ENCODE results near the gene GIGYF1. TPM values are rescaled to one million over a fixed set of nuclear protein-coding genes. Genes with fewer than 3 reads are reported as not detected.

The GIGYF1 gene
- total and polyA plus RNA-seq, 8 donors = 10.5 to 127 (median 33.6) TPM

- Histone ChIP-seq H3K4me3 (no peak overlapping the region), H3K36me3 (peaks cover 56 to 72% (median 69%) of the 10 kb centered on the region in 4 donors), H3K27ac (no peak overlapping the region), H3K27me3 (no peaks in the 10 kb centered on the region), H3K4me1 (peaks cover 30 to 60% (median 45%) of the 10 kb centered on the region in 4 donors), H3K9me3 (no peaks in the 10 kb centered on the region)
- no peak for TF ChIP-seq POLR2A (IDR thresholded peaks at IDR 0.05)
- 77 to 84% (median 83%) methylated on average over 23 to 25 of the region's 25 CpGs for WGBS, 5 donors
- no peak for DNase-seq
- intact Hi-C loops (cut with DNase I; ENCODE audit: low total_unique reads) = no loop called here
Measured at GRCh38 chr7:100687751-100688300, 6.2 kb downstream of the GIGYF1 start.

DNA sequence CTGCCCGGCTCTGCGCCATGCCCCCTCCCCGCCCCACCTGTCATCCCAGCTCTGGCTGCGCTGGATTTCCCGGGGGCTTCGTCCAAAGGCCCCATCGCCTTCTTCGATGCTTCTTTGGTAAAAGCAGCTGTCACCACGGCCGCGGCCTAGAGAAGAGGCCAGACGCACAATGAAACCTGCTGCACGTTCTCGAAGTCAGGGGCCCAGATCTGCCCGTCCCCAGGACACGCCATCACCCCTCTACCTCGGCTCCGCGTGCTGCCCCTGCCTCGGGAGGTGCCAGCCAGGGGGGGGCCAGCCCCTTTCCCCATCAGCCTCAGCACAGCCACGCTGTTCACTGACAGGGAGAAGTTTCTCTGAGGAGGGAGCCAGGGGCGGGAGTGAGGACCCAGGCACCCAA, 6.8 kb downstream of the GIGYF1 start:
- 88 to 93% (median 90%) methylated on average over 19 to 22 of the region's 22 CpGs for WGBS, 5 donors
- TF ChIP-seq POLR2AphosphoS5 (IDR thresholded peaks at IDR 0.05) (no peak), EP300 (IDR thresholded peaks at IDR 0.05) (no peak), CTCF (IDR thresholded peaks at IDR 0.05) (no peak), POLR2A (IDR thresholded peaks at IDR 0.05) (no peak)

GRCh38 chr7:100686822-100687211, 7.2 kb downstream of the GIGYF1 start:
- TF ChIP-seq EP300 (IDR thresholded peaks at IDR 0.05) = no peak
- no peak for TF ChIP-seq POLR2AphosphoS5 (IDR thresholded peaks at IDR 0.05)
- TF ChIP-seq CTCF (IDR thresholded peaks at IDR 0.05) = no peak
- TF ChIP-seq POLR2A (IDR thresholded peaks at IDR 0.05) = no peak
- DNase-seq = no peak
- Histone ChIP-seq H3K4me3 (no peak overlapping the region), H3K27ac (no peak overlapping the region), H3K4me1 (peaks cover 20 to 50% (median 35%) of the 10 kb centered on the region in 4 donors), H3K36me3 (peaks cover 67 to 82% (median 79%) of the 10 kb centered on the region in 4 donors), H3K9me3 (no peaks in the 10 kb centered on the region), H3K27me3 (no peaks in the 10 kb centered on the region)
- WGBS, 5 donors = 86 to 94% (median 90%) methylated on average over 17 of the region's 17 CpGs
- intact Hi-C loops (cut with DNase I; ENCODE audit: low total_unique reads) = no loop called here

More for the DNA sequence above, 6.8 kb downstream of the GIGYF1 start:
- Histone ChIP-seq H3K27me3 (no peaks in the 10 kb centered on the region), H3K9me3 (no peaks in the 10 kb centered on the region), H3K27ac (no peak overlapping the region), H3K36me3 (peaks cover 62 to 78% (median 75%) of the 10 kb centered on the region in 4 donors), H3K4me1 (peaks cover 25 to 54% (median 39%) of the 10 kb centered on the region in 4 donors), H3K4me3 (no peak overlapping the region)
- intact Hi-C loops (cut with DNase I; ENCODE audit: low total_unique reads) = no loop called here
- no peak for DNase-seq

- intact Hi-C loops (cut with DNase I; ENCODE audit: low total_unique reads) = no loop called here
- Histone ChIP-seq H3K9me3 (no peaks in the 10 kb centered on the region), H3K27ac (no peak overlapping the region), H3K36me3 (peaks cover 70 to 87% (median 84%) of the 10 kb centered on the region in 4 donors), H3K4me3 (no peak overlapping the region), H3K4me1 (peaks cover 15 to 45% (median 30%) of the 10 kb centered on the region in 4 donors), H3K27me3 (no peaks in the 10 kb centered on the region)
- WGBS, 5 donors = 79 to 84% (median 79%) methylated on average over 33 of the region's 33 CpGs
- no peak for TF ChIP-seq EP300 (IDR thresholded peaks at IDR 0.05)
- no peak for TF ChIP-seq CTCF (IDR thresholded peaks at IDR 0.05)
- no peak for TF ChIP-seq POLR2A (IDR thresholded peaks at IDR 0.05)
- no peak for TF ChIP-seq POLR2AphosphoS5 (IDR thresholded peaks at IDR 0.05)
- DNase-seq = peak in 1 of 2 donors; percentile 25
Measured at GRCh38 chr7:100686201-100686821, 7.7 kb downstream of the GIGYF1 start.

Data from stomach (tissue), 9 donors.